AG09319 (cell line): Measurements from ENCODE around the gene IFNA6.

Experiments
- DNase-seq: peaks from one replicate; pipeline ENCODE4 v3.0.0-alpha.2; 2010; ENCODE audit warnings: low read depth; ENCODE audit errors: extremely low read depth
- TF ChIP-seq, protein P1 (sequence below): IDR thresholded peaks from 2 replicates; pipeline ENCODE4 v1.5.1; 2011; ENCODE audit warnings: low read depth, mild to moderate bottlenecking, inconsistent platforms, low read length, moderate library complexity

IFNA6 gene

DNA sequence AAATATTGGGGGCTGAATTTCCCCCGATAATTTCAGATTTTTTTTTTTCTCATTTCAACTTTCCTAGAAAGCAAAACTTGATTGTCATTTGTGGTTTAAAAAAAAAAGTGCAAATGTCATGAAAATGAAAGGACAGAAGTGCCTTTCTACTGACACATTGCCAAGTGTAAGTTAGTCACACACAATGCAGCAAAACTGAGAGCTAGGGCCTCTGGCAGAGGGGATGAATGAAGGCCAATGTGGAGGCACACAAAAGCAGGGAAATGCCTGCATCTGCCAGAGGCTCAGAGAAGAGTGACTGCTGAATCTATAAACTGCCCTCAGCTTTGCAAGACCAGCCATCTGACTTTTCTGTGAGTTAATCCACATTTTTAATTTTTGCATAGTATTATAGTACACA, 38.8 kb downstream of the IFNA6 start:
- no peak for DNase-seq
- TF ChIP-seq, protein P1, sequence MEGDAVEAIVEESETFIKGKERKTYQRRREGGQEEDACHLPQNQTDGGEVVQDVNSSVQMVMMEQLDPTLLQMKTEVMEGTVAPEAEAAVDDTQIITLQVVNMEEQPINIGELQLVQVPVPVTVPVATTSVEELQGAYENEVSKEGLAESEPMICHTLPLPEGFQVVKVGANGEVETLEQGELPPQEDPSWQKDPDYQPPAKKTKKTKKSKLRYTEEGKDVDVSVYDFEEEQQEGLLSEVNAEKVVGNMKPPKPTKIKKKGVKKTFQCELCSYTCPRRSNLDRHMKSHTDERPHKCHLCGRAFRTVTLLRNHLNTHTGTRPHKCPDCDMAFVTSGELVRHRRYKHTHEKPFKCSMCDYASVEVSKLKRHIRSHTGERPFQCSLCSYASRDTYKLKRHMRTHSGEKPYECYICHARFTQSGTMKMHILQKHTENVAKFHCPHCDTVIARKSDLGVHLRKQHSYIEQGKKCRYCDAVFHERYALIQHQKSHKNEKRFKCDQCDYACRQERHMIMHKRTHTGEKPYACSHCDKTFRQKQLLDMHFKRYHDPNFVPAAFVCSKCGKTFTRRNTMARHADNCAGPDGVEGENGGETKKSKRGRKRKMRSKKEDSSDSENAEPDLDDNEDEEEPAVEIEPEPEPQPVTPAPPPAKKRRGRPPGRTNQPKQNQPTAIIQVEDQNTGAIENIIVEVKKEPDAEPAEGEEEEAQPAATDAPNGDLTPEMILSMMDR = no peak

DNA sequence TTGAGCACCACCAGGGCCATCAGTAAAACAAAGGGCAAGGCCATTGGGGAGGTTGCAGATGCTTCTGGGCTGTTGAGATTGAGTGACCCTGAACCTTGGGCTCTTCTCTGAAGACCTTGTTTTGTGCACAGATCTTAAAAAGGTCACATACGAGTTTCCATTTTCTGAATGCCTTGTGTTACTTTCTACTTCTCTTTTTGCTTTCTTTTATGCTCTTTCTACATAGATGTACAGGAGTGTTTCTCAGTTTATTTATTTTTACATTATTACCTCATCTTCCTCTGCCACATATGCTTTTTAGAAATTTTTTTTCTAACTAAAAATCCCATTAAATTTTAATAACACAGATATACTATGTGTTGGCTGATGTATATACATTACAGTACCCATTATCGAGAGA, 45.5 kb downstream of the IFNA6 start, which contains the start of gene IFNA5:
Gene IFNA5 (minus strand): TSS at position 101 of the 400 bp plus-strand sequence. CDS start 57 bp downstream, at position 44.
- TF ChIP-seq, protein P1 = no peak
- DNase-seq = no peak
